IPS-20b (cell line): ENCODE data around the gene ALCAM.
A peak's percentile ranks its signal among the peaks of the same experiment; 100 is the strongest.
"Not testable (repeated sequence)": the region's sequence is repeated elsewhere in the genome, so short reads cannot be mapped to it uniquely, and the experiment has no call there.

ENCODE experiments used
- H3K27ac ChIP-seq: one replicate; pipeline ENCODE4 v1.5.1; 2013; ENCODE audit warnings: low read length
- H3K27me3 ChIP-seq: 2 replicates; pipeline ENCODE4 v1.6.1; 2013; ENCODE audit warnings: mild to moderate bottlenecking, low read length, inconsistent platforms; ENCODE audit not compliant: insufficient read depth
- H3K36me3 ChIP-seq: 2 replicates; pipeline ENCODE4 v1.6.1; 2013; ENCODE audit warnings: low read depth, mild to moderate bottlenecking, inconsistent platforms, low read length, moderate library complexity; ENCODE audit not compliant: insufficient read depth
- H3K4me1 ChIP-seq: 2 replicates; pipeline ENCODE4 v1.6.1; 2013; ENCODE audit warnings: mild to moderate bottlenecking, control low read depth, inconsistent platforms, low read length, moderate library complexity; ENCODE audit not compliant: insufficient read depth
- H3K4me3 ChIP-seq: 2 replicates; pipeline ENCODE4 v1.5.1; 2013; ENCODE audit warnings: mild to moderate bottlenecking, low read length, inconsistent platforms
- H3K9ac ChIP-seq: 2 replicates; pipeline ENCODE4 v1.6.1; 2013; ENCODE audit warnings: low read depth, mild to moderate bottlenecking, inconsistent platforms, low read length, moderate library complexity
- H3K9me3 ChIP-seq: 2 replicates; pipeline ENCODE4 v1.6.1; 2013; ENCODE audit warnings: mild to moderate bottlenecking, low read depth, low read length, inconsistent platforms; ENCODE audit not compliant: insufficient read depth

Gene ALCAM

DNA sequence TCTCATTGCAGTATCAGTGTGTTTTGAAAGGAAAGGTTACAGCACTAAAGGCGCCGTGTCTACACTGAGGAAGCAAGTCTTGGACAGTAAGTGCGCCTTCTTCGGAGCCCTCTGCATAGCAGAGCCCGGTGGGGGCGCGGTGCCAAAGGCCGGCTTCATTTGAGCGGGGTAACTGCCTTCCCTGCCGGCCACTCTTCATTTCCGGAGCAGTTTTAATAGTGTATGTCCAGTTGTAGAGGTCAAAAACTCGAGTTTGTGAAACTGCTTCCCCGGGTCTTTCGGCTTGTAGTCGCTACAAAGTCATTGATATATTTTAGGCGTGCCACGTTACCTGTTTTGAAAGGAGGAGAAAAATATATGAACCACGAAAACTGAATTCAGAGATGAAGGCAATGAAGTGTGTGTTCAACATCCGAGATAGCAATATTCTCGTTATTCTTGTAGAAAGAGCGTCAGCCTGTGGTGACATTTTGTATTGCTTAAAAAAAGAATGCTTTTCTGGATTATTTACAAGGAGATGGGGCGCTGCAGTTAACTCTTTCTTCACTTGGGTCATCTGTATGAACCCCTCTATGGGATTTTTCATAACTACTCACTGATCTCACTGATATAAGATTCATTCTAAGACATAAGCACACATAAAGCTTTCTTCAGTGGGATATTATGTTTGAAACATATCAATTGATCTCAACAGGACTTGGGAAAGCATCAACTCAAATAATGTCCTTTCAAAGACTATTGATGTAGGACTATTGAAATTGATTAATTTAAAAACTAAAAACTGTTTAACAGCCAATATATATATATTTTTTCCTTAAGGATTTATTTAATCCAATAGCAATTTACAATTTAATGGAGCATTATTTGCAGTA, 3.0 kb downstream of the ALCAM start:
- Histone ChIP-seq H3K27ac (no peak overlapping the region), H3K4me1 (peaks cover 6% of the 10 kb centered on the region), H3K9ac (peak overlapping the region; percentile 74; the same call in 1 of the 2 replicates), H3K9me3 (no peaks in the 10 kb centered on the region), H3K27me3 (peaks cover 26% of the 10 kb centered on the region; the same call in 1 of the 2 replicates), H3K36me3 (no peaks in the 10 kb centered on the region), H3K4me3 (peak overlapping the region; percentile 91)

GRCh38 chr3:105373383-105373782, 6.7 kb downstream of the ALCAM start:
- Histone ChIP-seq H3K4me1 (peaks cover 6% of the 10 kb centered on the region), H3K4me3 (no peak overlapping the region), H3K27ac (no peak overlapping the region), H3K27me3 (peaks cover 17% of the 10 kb centered on the region; the same call in 1 of the 2 replicates), H3K9ac (no peak overlapping the region), H3K36me3 (no peaks in the 10 kb centered on the region), H3K9me3 (no peaks in the 10 kb centered on the region)

GRCh38 chr3:105375750-105376511, 9.2 kb downstream of the ALCAM start:
- Histone ChIP-seq H3K4me3 (no peak overlapping the region), H3K4me1 (peaks cover 2% of the 10 kb centered on the region), H3K9ac (no peak overlapping the region), H3K27ac (no peak overlapping the region), H3K9me3 (no peaks in the 10 kb centered on the region), H3K27me3 (no peaks in the 10 kb centered on the region), H3K36me3 (no peaks in the 10 kb centered on the region)

GRCh38 chr3:105377716-105378115, 11.0 kb downstream of the ALCAM start:
- no peak overlapping the region for H3K27ac ChIP-seq
- H3K9me3 ChIP-seq = no peaks in the 10 kb centered on the region
- no peaks in the 10 kb centered on the region for H3K27me3 ChIP-seq
- peaks cover 2% of the 10 kb centered on the region; the same call in 1 of the 2 replicates for H3K4me1 ChIP-seq
- H3K9ac ChIP-seq = no peak overlapping the region
- no peaks in the 10 kb centered on the region for H3K36me3 ChIP-seq
- H3K4me3 ChIP-seq = no peak overlapping the region

DNA sequence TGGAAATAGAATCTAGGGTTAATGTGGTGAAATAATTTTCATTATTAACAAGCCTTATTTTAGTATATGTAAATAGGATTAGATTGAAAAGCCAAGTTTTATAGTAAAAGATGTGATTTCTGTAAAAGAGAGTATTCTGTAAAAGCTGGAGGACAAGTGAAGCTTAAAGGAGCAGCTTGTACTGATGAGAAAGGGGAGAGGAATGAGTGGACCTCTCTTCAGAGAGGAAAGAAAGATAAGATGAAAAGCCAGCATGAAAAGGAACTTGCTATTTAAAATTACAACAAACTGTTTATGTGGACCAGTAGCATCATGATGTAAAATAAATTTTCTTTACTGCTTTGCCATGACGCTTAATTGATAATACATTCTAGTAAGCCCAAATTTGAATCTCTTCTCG, 18.5 kb downstream of the ALCAM start:
- H3K36me3 ChIP-seq = no peaks in the 10 kb centered on the region
- no peak overlapping the region for H3K27ac ChIP-seq
- no peaks in the 10 kb centered on the region for H3K4me1 ChIP-seq
- H3K27me3 ChIP-seq = no peaks in the 10 kb centered on the region
- peaks cover 6% of the 10 kb centered on the region; the same call in 1 of the 2 replicates for H3K9me3 ChIP-seq
- H3K4me3 ChIP-seq = no peak overlapping the region
- no peak overlapping the region for H3K9ac ChIP-seq

GRCh38 chr3:105385819-105386508, 19.3 kb downstream of the ALCAM start:
- H3K27me3 ChIP-seq = no peaks in the 10 kb centered on the region
- H3K27ac ChIP-seq = no peak overlapping the region
- H3K4me1 ChIP-seq = no peaks in the 10 kb centered on the region
- H3K4me3 ChIP-seq = no peak overlapping the region
- H3K36me3 ChIP-seq = no peaks in the 10 kb centered on the region
- H3K9ac ChIP-seq = no peak overlapping the region
- H3K9me3 ChIP-seq = peaks cover 6% of the 10 kb centered on the region; the same call in 1 of the 2 replicates

GRCh38 chr3:105387122-105387751, 20.5 kb downstream of the ALCAM start:
- H3K27ac ChIP-seq = no peak overlapping the region
- H3K9ac ChIP-seq = no peak overlapping the region

GRCh38 chr3:105388176-105388575, 21.5 kb downstream of the ALCAM start:
- no peak overlapping the region for H3K9ac ChIP-seq
- H3K27me3 ChIP-seq = no peaks in the 10 kb centered on the region
- no peak overlapping the region for H3K27ac ChIP-seq
- peaks cover 6% of the 10 kb centered on the region; the same call in 1 of the 2 replicates for H3K9me3 ChIP-seq
- no peaks in the 10 kb centered on the region for H3K4me1 ChIP-seq
- no peaks in the 10 kb centered on the region for H3K36me3 ChIP-seq
- no peak overlapping the region for H3K4me3 ChIP-seq

More at GRCh38 chr3:105387122-105387751, 20.5 kb downstream of the ALCAM start:
- no peak overlapping the region for H3K4me3 ChIP-seq
- no peaks in the 10 kb centered on the region for H3K27me3 ChIP-seq
- H3K36me3 ChIP-seq = no peaks in the 10 kb centered on the region
- H3K4me1 ChIP-seq = no peaks in the 10 kb centered on the region
- H3K9me3 ChIP-seq = peaks cover 6% of the 10 kb centered on the region; the same call in 1 of the 2 replicates

GRCh38 chr3:105389759-105390158, 23.1 kb downstream of the ALCAM start:
- H3K27me3 ChIP-seq, H3K27ac ChIP-seq, H3K4me1 ChIP-seq, H3K9ac ChIP-seq, H3K4me3 ChIP-seq, H3K9me3 ChIP-seq, H3K36me3 ChIP-seq: not testable (repeated sequence)

GRCh38 chr3:105392598-105392997, 25.9 kb downstream of the ALCAM start:
- H3K36me3 ChIP-seq, H3K9ac ChIP-seq, H3K4me3 ChIP-seq, H3K4me1 ChIP-seq, H3K27ac ChIP-seq, H3K27me3 ChIP-seq, H3K9me3 ChIP-seq: not testable (repeated sequence)

- peaks cover 6% of the 10 kb centered on the region; the same call in 1 of the 2 replicates for H3K9me3 ChIP-seq
- no peak overlapping the region for H3K4me3 ChIP-seq
- H3K36me3 ChIP-seq = no peaks in the 10 kb centered on the region
- no peak overlapping the region for H3K9ac ChIP-seq
- H3K27me3 ChIP-seq = no peaks in the 10 kb centered on the region
- H3K4me1 ChIP-seq = peaks cover 13% of the 10 kb centered on the region; the same call in 1 of the 2 replicates
- no peak overlapping the region for H3K27ac ChIP-seq
These were observed 27.5 kb downstream of the ALCAM start for GRCh38 chr3:105394177-105394576.
